CD14-positive monocyte (primary cell): ENCODE measurements around the gene COA5. TPM values are rescaled to one million over a fixed set of nuclear protein-coding genes. Genes with fewer than 3 reads are reported as not detected.

Source experiments
- DNase-seq, 3 donors: peaks; one replicate each; pipeline ENCODE4 v3.0.0-alpha.2; 2011 to 2022
- H2AFZ ChIP-seq: 2 replicates; pipeline ENCODE4 v1.6.0; 2012; ENCODE audit warnings: mild to moderate bottlenecking, low read depth, low read length, inconsistent platforms; ENCODE audit not compliant: insufficient read depth, poor library complexity, severe bottlenecking
- H3K27ac ChIP-seq, 2 donors: 1 replicate in 1 of 2; 2 replicates in 1 of 2; pipeline ENCODE4 v1.5.1; 2012 to 2013; ENCODE audit warnings: low read length in 2 of 2, control low read depth in 1 of 2, inconsistent platforms in 1 of 2, low read depth in 1 of 2, mild to moderate bottlenecking in 1 of 2
- H3K27me3 ChIP-seq, 2 donors: one replicate each; pipeline versions ENCODE4 v1.6.0 to v1.6.1; 2011 to 2013; ENCODE audit warnings: low read length in 2 of 2; ENCODE audit not compliant: control insufficient read depth in 2 of 2, insufficient read depth in 2 of 2
- H3K36me3 ChIP-seq, 2 donors: replicated peaks in 1 of 2; 1 replicate in 1 of 2; 2 replicates in 1 of 2; pipeline versions ENCODE4 v1.5.1 to v1.6.1; 2012 to 2013; ENCODE audit warnings: low read length in 2 of 2, control low read depth in 1 of 2, inconsistent platforms in 1 of 2, mild to moderate bottlenecking in 1 of 2; ENCODE audit not compliant: insufficient read depth in 2 of 2, control insufficient read depth in 1 of 2
- H3K4me1 ChIP-seq, 2 donors: 1 replicate in 1 of 2; 2 replicates in 1 of 2; pipeline versions ENCODE4 v1.5.1 to v1.6.1; 2012 to 2013; ENCODE audit warnings: low read length in 2 of 2, control low read depth in 1 of 2, inconsistent platforms in 1 of 2, mild to moderate bottlenecking in 1 of 2, moderate library complexity in 1 of 2; ENCODE audit not compliant: insufficient read depth in 2 of 2, control insufficient read depth in 1 of 2
- H3K4me2 ChIP-seq: replicated peaks from 2 replicates; pipeline ENCODE3; 2012; ENCODE audit warnings: low read length, moderate library complexity, mild to moderate bottlenecking; ENCODE audit not compliant: poor library complexity, severe bottlenecking; ENCODE audit errors: extremely low read depth
- H3K4me3 ChIP-seq, 3 experiments: fragments of 200-600 bp in 1 of 3; sonication (generic) in 1 of 3; replicated peaks in 1 of 3; 1 replicate in 2 of 3; 2 replicates in 1 of 3; pipeline ENCODE4 v1.5.1; 2011 to 2013; ENCODE audit warnings: low read length in 3 of 3, mild to moderate bottlenecking in 3 of 3, control low read depth in 2 of 3, low read depth in 2 of 3, inconsistent platforms in 1 of 3, moderate library complexity in 1 of 3
- H3K79me2 ChIP-seq: 2 replicates; pipeline ENCODE4 v1.6.0; 2012; ENCODE audit warnings: mild to moderate bottlenecking, control low read depth, inconsistent platforms, low read length, moderate library complexity; ENCODE audit not compliant: insufficient read depth
- H3K9ac ChIP-seq: 2 replicates; pipeline ENCODE4 v1.6.0; 2017; ENCODE audit warnings: low read length, mild to moderate bottlenecking; ENCODE audit not compliant: insufficient read depth, poor library complexity, severe bottlenecking
- H3K9me3 ChIP-seq, 2 donors: replicated peaks in 1 of 2; 1 replicate in 1 of 2; 2 replicates in 1 of 2; pipeline versions ENCODE4 v1.5.1 to v1.6.1; 2012 to 2013; ENCODE audit warnings: low read length in 2 of 2, control low read depth in 1 of 2; ENCODE audit not compliant: control insufficient read depth in 1 of 2, insufficient read depth in 1 of 2
- H4K20me1 ChIP-seq: 2 replicates; pipeline ENCODE4 v1.6.0; 2012; ENCODE audit warnings: mild to moderate bottlenecking, low read length, control low read depth, moderate library complexity; ENCODE audit not compliant: insufficient read depth
- H3K27ac Mint-ChIP-seq, 7 donors: one replicate each; pipeline ENCODE4 v1.8.0; 2020; ENCODE audit warnings: mild to moderate bottlenecking in 7 of 7, mixed read lengths in 7 of 7, moderate library complexity in 6 of 7, inconsistent platforms in 2 of 7
- H3K27me3 Mint-ChIP-seq, 3 donors: one replicate each; pipeline ENCODE4 v1.8.0; 2021 to 2022; ENCODE audit warnings: low read depth in 3 of 3, mild to moderate bottlenecking in 3 of 3, mixed read lengths in 3 of 3, moderate library complexity in 3 of 3, inconsistent platforms in 1 of 3
- H3K36me3 Mint-ChIP-seq, 2 donors: one replicate each; pipeline ENCODE4 v1.8.0; 2020; ENCODE audit warnings: mixed read lengths in 2 of 2, inconsistent platforms in 1 of 2, mild to moderate bottlenecking in 1 of 2
- H3K4me1 Mint-ChIP-seq: one replicate; pipeline ENCODE4 v1.8.0; 2020; ENCODE audit warnings: mild to moderate bottlenecking, mixed read lengths
- H3K4me3 Mint-ChIP-seq, 2 donors: one replicate each; pipeline ENCODE4 v1.8.0; 2020; ENCODE audit warnings: mild to moderate bottlenecking in 2 of 2, mixed read lengths in 2 of 2, moderate library complexity in 1 of 2
- H3K9me3 Mint-ChIP-seq, 7 donors: one replicate each; pipeline ENCODE4 v1.8.0; 2020 to 2022; ENCODE audit warnings: mixed read lengths in 7 of 7, mild to moderate bottlenecking in 6 of 7, moderate library complexity in 6 of 7, inconsistent platforms in 2 of 7
- WGBS: methylation state at CpG from one replicate; pipeline ENCODE4 v1.1.5; 2013; ENCODE audit warnings: missing lambda C conversion rate; ENCODE audit not compliant: insufficient coverage; 5-methylcytosine and 5-hydroxymethylcytosine counted together
- intact Hi-C, 2 donors: fragments of 100-400 bp; cut with micrococcal nuclease; formaldehyde crosslinking; loops; one replicate each; pipeline versions ENCODE4 v1.15.0 to v1.15.1; 2023
- polyA plus RNA-seq, 3 donors: library from polyadenylated mRNA; depleted of rRNA in 1 of 3; unstranded in 2 of 3; stranded (reverse) in 1 of 3; fragments of 300-500 nt in 2 of 3; fragments of >200 nt in 1 of 3; fragmentation: Illumina TruSeq in 2 of 3; gene quantifications; 1 replicate in 2 of 3; 2 replicates in 1 of 3; pipeline ENCODE4 v1.2.3, GENCODE V29; 2012 to 2021
- TF ChIP-seq, protein P1 (sequence below): fragments of 200-600 bp; IDR thresholded peaks from one replicate; pipeline ENCODE4 v1.8.0; 2022; ENCODE audit warnings: antibody characterized with exemption, mild to moderate bottlenecking

Gene COA5
- polyA plus RNA-seq, 3 donors = 27.3 to 42.9 (median 39.0) TPM

DNA sequence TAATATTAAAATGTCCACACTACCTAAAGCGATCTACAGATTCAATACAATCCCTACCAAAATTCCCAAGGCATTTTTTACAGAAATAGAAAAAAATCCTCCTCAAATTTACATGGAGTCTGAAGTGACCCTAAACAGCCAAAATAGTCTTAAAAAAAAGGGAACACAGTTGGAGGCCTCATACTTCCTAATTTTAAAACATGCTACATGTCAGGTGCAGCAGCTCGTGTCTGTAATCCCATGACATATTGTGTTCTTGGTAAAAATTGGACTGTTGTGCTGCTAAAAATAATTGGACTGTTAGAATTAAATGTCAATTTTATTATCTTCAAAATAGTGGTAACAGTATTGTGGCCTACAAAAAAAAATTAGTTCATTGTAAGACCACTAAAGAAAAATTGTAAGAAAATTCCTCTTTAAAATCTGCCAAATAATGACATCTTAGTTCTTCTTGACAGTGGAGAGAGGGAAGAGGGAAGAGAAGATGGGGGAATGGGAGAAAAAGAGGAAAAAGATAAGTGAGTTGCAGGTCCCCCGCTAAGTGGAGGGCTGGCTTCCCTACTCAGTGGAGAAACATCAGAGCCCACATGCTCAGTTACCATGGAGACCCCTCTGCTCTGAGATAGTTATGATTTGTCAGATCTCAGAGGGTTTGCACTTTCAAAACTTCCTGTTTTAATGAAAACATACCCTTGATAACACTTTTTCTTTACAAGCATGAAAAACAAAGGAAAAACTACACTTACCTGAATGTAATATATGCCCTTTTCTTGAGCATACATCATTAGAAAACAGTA, 46.6 kb upstream of the COA5 start:
- Histone ChIP-seq H2AFZ (no peak overlapping the region), H3K27me3 (no peaks in the 10 kb centered on the region), H3K9me3 (no peaks in the 10 kb centered on the region), H3K4me3 (no peak overlapping the region), H4K20me1 (no peaks in the 10 kb centered on the region), H3K27ac (peak overlapping the region; percentile 46 to 69), H3K36me3 (peaks cover 3 to 8% of the 10 kb centered on the region in 2 donors), H3K9ac (no peak overlapping the region), H3K4me2 (no peak overlapping the region), H3K4me1 (peaks cover 12 to 19% of the 10 kb centered on the region in 2 donors), H3K79me2 (peaks cover 7% of the 10 kb centered on the region)
- TF ChIP-seq, protein P1, sequence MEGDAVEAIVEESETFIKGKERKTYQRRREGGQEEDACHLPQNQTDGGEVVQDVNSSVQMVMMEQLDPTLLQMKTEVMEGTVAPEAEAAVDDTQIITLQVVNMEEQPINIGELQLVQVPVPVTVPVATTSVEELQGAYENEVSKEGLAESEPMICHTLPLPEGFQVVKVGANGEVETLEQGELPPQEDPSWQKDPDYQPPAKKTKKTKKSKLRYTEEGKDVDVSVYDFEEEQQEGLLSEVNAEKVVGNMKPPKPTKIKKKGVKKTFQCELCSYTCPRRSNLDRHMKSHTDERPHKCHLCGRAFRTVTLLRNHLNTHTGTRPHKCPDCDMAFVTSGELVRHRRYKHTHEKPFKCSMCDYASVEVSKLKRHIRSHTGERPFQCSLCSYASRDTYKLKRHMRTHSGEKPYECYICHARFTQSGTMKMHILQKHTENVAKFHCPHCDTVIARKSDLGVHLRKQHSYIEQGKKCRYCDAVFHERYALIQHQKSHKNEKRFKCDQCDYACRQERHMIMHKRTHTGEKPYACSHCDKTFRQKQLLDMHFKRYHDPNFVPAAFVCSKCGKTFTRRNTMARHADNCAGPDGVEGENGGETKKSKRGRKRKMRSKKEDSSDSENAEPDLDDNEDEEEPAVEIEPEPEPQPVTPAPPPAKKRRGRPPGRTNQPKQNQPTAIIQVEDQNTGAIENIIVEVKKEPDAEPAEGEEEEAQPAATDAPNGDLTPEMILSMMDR = no peak
- no peaks in the 10 kb centered on the region for H3K27me3 Mint-ChIP-seq
- H3K9me3 Mint-ChIP-seq = peaks cover 0 to 1% (median 0%) of the 10 kb centered on the region in 7 donors
- 100% methylated on average over 1 of the region's 3 CpGs for WGBS
- H3K27ac Mint-ChIP-seq = peak overlapping the region; percentile 68 to 82 (median 72)
- intact Hi-C loops = no loop called here
- peaks cover 27 to 29% of the 10 kb centered on the region in 2 donors for H3K36me3 Mint-ChIP-seq
- peaks cover 31% of the 10 kb centered on the region for H3K4me1 Mint-ChIP-seq
- no peak overlapping the region for H3K4me3 Mint-ChIP-seq
- DNase-seq = peak; percentile 18 to 47 (median 29)

DNA sequence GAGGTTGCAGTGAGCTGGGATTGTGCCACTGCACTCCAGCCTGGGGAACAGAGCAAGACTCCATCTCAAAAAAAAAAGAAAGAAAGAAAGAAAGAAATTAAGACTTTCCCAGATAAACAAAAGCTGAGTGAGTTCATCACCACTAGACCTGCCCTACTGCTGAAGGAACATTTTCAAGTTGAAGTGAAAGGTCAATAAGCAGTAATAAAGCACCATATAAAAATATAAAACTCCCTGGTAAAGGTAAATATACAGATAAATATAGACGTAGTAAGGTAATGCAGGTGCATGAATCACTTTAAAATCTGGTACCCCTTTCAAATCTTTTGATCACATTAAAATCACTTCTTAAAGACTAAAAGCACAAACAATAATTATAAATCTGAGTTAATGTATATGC, 42.7 kb upstream of the COA5 start:
- H3K27me3 Mint-ChIP-seq = no peaks in the 10 kb centered on the region
- Histone ChIP-seq H3K9ac (no peak overlapping the region), H3K79me2 (no peaks in the 10 kb centered on the region), H3K4me3 (no peak overlapping the region), H3K27ac (no peak overlapping the region), H3K27me3 (no peaks in the 10 kb centered on the region), H3K36me3 (peaks cover 19 to 32% of the 10 kb centered on the region in 2 donors), H4K20me1 (peaks cover 4% of the 10 kb centered on the region), H2AFZ (no peak overlapping the region), H3K9me3 (no peaks in the 10 kb centered on the region), H3K4me1 (peaks cover 6 to 7% of the 10 kb centered on the region in 2 donors), H3K4me2 (no peak overlapping the region)
- intact Hi-C loops = no loop called here
- no CpG with 5 or more reads among the region's 1 CpG for WGBS
- H3K4me1 Mint-ChIP-seq = peaks cover 25% of the 10 kb centered on the region
- DNase-seq = no peak
- peaks cover 33 to 47% of the 10 kb centered on the region in 2 donors for H3K36me3 Mint-ChIP-seq
- peaks cover 0 to 1% (median 0%) of the 10 kb centered on the region in 7 donors for H3K9me3 Mint-ChIP-seq
- TF ChIP-seq, protein P1 = no peak
- no peak overlapping the region for H3K4me3 Mint-ChIP-seq
- peak overlapping the region in 1 of 7 donors; percentile 37 for H3K27ac Mint-ChIP-seq
